Measurements from ENCODE around the gene ANKRD10. TPM values are rescaled to one million over a fixed set of nuclear protein-coding genes. Genes with fewer than 3 reads are reported as not detected.
A peak's percentile ranks its signal among the peaks of the same experiment; 100 is the strongest.

ANKRD10 gene
- total and polyA plus RNA-seq, 10 of the 15 experiments (the other 5 are each of a cell fraction or from before 2014, with no cell fraction given), result 47.1 to 199 (median 97.2) TPM

DNA sequence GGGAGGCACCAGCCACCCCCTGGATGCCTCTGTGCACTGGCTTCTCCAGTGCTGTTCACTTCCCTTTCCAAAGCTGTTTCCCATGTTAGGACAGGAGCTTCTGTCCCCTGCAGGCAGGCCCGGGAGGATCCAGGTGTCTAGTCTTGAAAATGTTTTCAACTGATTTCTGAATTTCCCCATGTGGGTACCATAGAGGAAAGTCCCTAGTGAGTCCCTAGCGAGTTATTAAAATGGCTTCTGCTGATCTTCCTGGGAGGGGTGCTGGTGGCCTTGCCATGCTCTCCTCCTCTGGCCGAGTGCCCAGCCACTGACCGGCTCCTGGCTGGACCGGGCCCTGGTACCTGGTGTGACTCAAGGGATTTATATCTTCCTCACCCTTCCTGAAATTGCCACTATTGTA lies 5.2 kb upstream of the ANKRD10 start (continued):
- TF ChIP-seq, protein P1, sequence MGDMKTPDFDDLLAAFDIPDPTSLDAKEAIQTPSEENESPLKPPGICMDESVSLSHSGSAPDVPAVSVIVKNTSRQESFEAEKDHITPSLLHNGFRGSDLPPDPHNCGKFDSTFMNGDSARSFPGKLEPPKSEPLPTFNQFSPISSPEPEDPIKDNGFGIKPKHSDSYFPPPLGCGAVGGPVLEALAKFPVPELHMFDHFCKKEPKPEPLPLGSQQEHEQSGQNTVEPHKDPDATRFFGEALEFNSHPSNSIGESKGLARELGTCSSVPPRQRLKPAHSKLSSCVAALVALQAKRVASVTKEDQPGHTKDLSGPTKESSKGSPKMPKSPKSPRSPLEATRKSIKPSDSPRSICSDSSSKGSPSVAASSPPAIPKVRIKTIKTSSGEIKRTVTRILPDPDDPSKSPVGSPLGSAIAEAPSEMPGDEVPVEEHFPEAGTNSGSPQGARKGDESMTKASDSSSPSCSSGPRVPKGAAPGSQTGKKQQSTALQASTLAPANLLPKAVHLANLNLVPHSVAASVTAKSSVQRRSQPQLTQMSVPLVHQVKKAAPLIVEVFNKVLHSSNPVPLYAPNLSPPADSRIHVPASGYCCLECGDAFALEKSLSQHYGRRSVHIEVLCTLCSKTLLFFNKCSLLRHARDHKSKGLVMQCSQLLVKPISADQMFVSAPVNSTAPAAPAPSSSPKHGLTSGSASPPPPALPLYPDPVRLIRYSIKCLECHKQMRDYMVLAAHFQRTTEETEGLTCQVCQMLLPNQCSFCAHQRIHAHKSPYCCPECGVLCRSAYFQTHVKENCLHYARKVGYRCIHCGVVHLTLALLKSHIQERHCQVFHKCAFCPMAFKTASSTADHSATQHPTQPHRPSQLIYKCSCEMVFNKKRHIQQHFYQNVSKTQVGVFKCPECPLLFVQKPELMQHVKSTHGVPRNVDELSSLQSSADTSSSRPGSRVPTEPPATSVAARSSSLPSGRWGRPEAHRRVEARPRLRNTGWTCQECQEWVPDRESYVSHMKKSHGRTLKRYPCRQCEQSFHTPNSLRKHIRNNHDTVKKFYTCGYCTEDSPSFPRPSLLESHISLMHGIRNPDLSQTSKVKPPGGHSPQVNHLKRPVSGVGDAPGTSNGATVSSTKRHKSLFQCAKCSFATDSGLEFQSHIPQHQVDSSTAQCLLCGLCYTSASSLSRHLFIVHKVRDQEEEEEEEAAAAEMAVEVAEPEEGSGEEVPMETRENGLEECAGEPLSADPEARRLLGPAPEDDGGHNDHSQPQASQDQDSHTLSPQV (IDR thresholded peaks at IDR 0.05), result no peak
- TF ChIP-seq POLR2A (IDR thresholded peaks at IDR 0.05; ENCODE audit: low read depth, low read length) (0 out of 2 replicates have a peak, but pooled peaks have one; percentile 18), ZNF217 (IDR thresholded peaks at IDR 0.05) (no peak), IKZF1 (conservative IDR thresholded peaks at IDR 0.05) (peak; percentile 78), RELA (IDR thresholded peaks at IDR 0.05; ENCODE audit: borderline replicate concordance, partially characterized antibody) (peak; percentile 92), NBN (IDR thresholded peaks at IDR 0.05) (no peak), SREBF1 (IDR thresholded peaks at IDR 0.05; ENCODE audit: low read length) (no peak), STAT3 (IDR thresholded peaks at IDR 0.05; ENCODE audit: low read depth, low read length) (no peak), RCOR1 (conservative IDR thresholded peaks at IDR 0.05; ENCODE audit: low read depth, low read length) (no peak), HCFC1 (IDR thresholded peaks at IDR 0.05; ENCODE audit: low read length) (no peak), SMAD5 (IDR thresholded peaks at IDR 0.05; ENCODE audit: low read depth) (no peak), TCF12 (IDR thresholded peaks at IDR 0.05; ENCODE audit: low read depth, low read length) (0 out of 2 replicates have a peak, but pooled peaks have one; percentile 47), CREM (IDR thresholded peaks at IDR 0.05; ENCODE audit: low read depth) (no peak), JUNB (IDR thresholded peaks at IDR 0.05) (no peak), ZBED1 (IDR thresholded peaks at IDR 0.05; ENCODE audit: borderline replicate concordance) (no peak), BRCA1 (IDR thresholded peaks at IDR 0.05; ENCODE audit: low read depth, low read length) (no peak), CHD2 (IDR thresholded peaks at IDR 0.05; ENCODE audit: borderline replicate concordance, low read depth, low read length) (no peak), EZH2 (IDR thresholded peaks at IDR 0.05; ENCODE audit: borderline replicate concordance, control insufficient read depth, low read depth, low read length) (no peak), IRF4 (IDR thresholded peaks at IDR 0.05; ENCODE audit: low read depth, low read length) (no peak)
- TF ChIP-seq, protein P2, sequence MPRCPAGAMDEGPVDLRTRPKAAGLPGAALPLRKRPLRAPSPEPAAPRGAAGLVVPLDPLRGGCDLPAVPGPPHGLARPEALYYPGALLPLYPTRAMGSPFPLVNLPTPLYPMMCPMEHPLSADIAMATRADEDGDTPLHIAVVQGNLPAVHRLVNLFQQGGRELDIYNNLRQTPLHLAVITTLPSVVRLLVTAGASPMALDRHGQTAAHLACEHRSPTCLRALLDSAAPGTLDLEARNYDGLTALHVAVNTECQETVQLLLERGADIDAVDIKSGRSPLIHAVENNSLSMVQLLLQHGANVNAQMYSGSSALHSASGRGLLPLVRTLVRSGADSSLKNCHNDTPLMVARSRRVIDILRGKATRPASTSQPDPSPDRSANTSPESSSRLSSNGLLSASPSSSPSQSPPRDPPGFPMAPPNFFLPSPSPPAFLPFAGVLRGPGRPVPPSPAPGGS (IDR thresholded peaks at IDR 0.05; ENCODE audit: borderline replicate concordance, insufficient read depth, low read depth, low read length, poor library complexity, severe bottlenecking), result no peak
- TF ChIP-seq, protein P3, sequence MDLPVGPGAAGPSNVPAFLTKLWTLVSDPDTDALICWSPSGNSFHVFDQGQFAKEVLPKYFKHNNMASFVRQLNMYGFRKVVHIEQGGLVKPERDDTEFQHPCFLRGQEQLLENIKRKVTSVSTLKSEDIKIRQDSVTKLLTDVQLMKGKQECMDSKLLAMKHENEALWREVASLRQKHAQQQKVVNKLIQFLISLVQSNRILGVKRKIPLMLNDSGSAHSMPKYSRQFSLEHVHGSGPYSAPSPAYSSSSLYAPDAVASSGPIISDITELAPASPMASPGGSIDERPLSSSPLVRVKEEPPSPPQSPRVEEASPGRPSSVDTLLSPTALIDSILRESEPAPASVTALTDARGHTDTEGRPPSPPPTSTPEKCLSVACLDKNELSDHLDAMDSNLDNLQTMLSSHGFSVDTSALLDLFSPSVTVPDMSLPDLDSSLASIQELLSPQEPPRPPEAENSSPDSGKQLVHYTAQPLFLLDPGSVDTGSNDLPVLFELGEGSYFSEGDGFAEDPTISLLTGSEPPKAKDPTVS (IDR thresholded peaks at IDR 0.05; ENCODE audit: low read depth, low read length), result no peak
- TF ChIP-seq, protein P4, sequence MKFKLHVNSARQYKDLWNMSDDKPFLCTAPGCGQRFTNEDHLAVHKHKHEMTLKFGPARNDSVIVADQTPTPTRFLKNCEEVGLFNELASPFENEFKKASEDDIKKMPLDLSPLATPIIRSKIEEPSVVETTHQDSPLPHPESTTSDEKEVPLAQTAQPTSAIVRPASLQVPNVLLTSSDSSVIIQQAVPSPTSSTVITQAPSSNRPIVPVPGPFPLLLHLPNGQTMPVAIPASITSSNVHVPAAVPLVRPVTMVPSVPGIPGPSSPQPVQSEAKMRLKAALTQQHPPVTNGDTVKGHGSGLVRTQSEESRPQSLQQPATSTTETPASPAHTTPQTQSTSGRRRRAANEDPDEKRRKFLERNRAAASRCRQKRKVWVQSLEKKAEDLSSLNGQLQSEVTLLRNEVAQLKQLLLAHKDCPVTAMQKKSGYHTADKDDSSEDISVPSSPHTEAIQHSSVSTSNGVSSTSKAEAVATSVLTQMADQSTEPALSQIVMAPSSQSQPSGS (IDR thresholded peaks at IDR 0.05; ENCODE audit: low read length), result no peak
- TF ChIP-seq, protein P5, sequence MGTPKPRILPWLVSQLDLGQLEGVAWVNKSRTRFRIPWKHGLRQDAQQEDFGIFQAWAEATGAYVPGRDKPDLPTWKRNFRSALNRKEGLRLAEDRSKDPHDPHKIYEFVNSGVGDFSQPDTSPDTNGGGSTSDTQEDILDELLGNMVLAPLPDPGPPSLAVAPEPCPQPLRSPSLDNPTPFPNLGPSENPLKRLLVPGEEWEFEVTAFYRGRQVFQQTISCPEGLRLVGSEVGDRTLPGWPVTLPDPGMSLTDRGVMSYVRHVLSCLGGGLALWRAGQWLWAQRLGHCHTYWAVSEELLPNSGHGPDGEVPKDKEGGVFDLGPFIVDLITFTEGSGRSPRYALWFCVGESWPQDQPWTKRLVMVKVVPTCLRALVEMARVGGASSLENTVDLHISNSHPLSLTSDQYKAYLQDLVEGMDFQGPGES (IDR thresholded peaks at IDR 0.05), result no peak
